ENCODE results near the gene MKNK1.

The MKNK1 gene

DNA sequence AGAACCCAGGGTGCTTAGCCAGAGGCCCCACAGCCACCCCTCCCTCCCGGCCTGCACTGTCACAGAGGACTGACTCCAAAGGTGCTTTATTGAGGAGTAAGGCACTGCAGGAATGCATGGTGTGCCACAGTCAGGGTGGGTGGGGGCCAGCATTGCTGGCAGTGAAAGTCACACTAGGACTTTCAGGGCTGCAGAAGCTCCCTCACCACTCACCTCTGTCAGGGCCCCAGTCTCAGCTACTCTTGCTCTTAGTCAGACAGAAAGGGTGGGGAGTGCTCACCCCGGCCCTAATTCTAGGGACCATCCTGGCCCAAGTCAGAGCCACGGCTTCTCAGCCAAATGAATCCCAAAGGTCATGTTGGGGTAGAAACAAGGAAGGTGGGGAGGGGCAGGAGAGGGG is 72.0 kb downstream of the MKNK1 start:
- H3K9ac ChIP-seq (ENCODE audit: insufficient read length), result no peak overlapping the region

DNA sequence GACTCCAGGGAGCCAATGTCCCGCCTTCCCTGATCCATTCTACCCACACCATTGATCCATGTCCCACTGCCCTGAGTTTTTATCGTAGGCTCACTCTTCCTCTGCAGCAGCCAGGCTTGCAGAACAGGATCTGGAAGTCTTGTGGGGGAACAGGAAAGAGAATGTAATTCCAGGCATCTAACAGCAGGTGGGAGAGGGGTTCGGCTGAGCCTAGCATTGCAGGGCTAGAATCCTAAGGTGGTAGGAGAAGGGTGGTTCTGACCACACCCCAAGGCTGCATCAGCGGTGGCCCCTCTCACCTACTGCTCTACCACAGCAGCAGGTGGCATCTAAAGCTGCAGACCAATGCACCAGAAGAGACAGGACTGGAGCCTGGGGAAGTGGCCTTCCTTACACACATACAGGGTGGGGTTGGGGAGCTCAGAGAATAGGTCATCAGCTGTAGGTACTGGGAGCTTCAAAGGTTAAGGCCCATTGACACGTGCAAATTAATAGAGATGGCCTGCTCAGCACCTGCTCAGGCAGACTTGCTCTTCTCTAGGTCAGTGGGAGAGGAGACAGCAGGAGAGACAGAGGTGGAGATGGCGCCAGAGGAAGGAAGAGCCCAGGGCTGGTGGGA is 73.2 kb downstream of the MKNK1 start:
- Histone ChIP-seq H3K9ac (ENCODE audit: insufficient read length) (no peak overlapping the region), H3K4me3 (no peak overlapping the region), H3K9me3 (ENCODE audit: low read depth, low read length) (no peaks in the 10 kb centered on the region), H3K27ac (no peak overlapping the region), H3K36me3 (ENCODE audit: insufficient read depth, low read length) (no peaks in the 10 kb centered on the region)
- TF ChIP-seq FOXP2 (optimal IDR thresholded peaks at IDR 0.05; ENCODE audit: control extremely low read depth, extremely low read length, insufficient read depth) (no peak), EZH2 (IDR thresholded peaks at IDR 0.05) (no peak), POLR2AphosphoS5 (IDR thresholded peaks at IDR 0.05; ENCODE audit: borderline replicate concordance, low read depth, low read length) (no peak)
- DNase-seq (ENCODE audit: low read depth, low spot score), result no peak

More for the DNA sequence above, 72.0 kb downstream of the MKNK1 start:
- DNase-seq (ENCODE audit: low read depth, low spot score), result no peak
- no peaks in the 10 kb centered on the region for H3K36me3 ChIP-seq (ENCODE audit: insufficient read depth, low read length)
- H3K27ac ChIP-seq, result no peak overlapping the region
- no peaks in the 10 kb centered on the region for H3K9me3 ChIP-seq (ENCODE audit: low read depth, low read length)
- no peak overlapping the region for H3K4me3 ChIP-seq
- TF ChIP-seq POLR2AphosphoS5 (IDR thresholded peaks at IDR 0.05; ENCODE audit: borderline replicate concordance, low read depth, low read length) (no peak), FOXP2 (optimal IDR thresholded peaks at IDR 0.05; ENCODE audit: control extremely low read depth, extremely low read length, insufficient read depth) (no peak), EZH2 (IDR thresholded peaks at IDR 0.05) (no peak)

DNA sequence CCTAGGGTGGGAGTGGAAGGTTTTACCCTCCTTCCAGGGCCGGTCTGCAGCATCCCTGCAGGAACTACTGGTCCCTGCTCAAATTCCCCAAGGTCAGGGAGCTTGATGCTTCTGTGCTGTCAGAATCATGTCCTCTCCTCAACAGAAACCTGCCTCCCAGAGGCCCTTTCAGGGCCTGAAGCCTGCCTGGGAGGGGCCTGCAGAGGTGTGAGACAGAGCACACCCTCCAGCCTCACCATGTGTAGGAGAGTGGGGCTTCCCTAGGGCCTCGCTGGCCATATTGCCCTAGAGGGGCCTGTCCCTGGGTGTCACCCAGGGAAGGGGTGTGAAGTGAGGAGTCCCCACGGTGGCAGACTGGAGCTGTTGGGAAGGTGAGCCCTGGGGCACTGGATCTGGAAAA is 73.8 kb downstream of the MKNK1 start:
- no peak overlapping the region for H3K9ac ChIP-seq (ENCODE audit: insufficient read length)
- no peaks in the 10 kb centered on the region for H3K9me3 ChIP-seq (ENCODE audit: low read depth, low read length)
- no peak overlapping the region for H3K4me3 ChIP-seq
- H3K36me3 ChIP-seq (ENCODE audit: insufficient read depth, low read length), result no peaks in the 10 kb centered on the region
- H3K27ac ChIP-seq, result no peak overlapping the region
- no peak for DNase-seq (ENCODE audit: low read depth, low spot score)
- TF ChIP-seq FOXP2 (optimal IDR thresholded peaks at IDR 0.05; ENCODE audit: control extremely low read depth, extremely low read length, insufficient read depth) (no peak), EZH2 (IDR thresholded peaks at IDR 0.05) (no peak), POLR2AphosphoS5 (IDR thresholded peaks at IDR 0.05; ENCODE audit: borderline replicate concordance, low read depth, low read length) (no peak)

DNA sequence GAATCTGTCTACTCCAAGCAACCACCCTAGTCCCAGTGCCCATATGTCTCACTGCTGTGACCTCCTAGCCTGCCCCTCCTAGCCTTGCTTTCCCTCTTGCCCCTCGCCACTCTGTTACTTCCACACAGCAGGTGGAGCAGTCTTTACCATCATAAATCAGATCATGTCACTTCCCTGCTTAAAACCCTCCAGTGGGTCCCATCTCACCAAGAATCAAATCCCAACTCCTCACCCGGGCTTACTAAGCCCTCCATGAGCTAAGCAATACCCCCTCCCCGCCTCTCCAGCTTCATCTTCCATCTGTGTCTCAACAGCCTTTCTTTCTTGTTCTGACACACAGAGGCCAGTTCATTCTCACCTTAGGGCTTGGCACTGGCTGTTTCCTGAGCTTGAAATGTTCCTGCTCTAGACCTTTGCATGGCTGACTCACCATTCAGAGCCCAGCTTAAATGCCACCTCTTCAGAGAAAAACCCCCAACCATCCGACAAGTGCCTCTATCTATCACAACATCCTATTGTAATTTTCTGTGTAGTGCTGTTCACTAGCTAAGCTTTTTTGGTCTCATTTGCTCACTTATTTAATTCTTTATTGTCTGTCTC is 74.9 kb downstream of the MKNK1 start:
- no peaks in the 10 kb centered on the region for H3K9me3 ChIP-seq (ENCODE audit: low read depth, low read length)
- H3K4me3 ChIP-seq, result no peak overlapping the region
- H3K9ac ChIP-seq (ENCODE audit: insufficient read length), result no peak overlapping the region
- DNase-seq (ENCODE audit: low read depth, low spot score), result no peak
- no peak overlapping the region for H3K27ac ChIP-seq
- no peaks in the 10 kb centered on the region for H3K36me3 ChIP-seq (ENCODE audit: insufficient read depth, low read length)
- TF ChIP-seq EZH2 (IDR thresholded peaks at IDR 0.05) (no peak), POLR2AphosphoS5 (IDR thresholded peaks at IDR 0.05; ENCODE audit: borderline replicate concordance, low read depth, low read length) (no peak), FOXP2 (optimal IDR thresholded peaks at IDR 0.05; ENCODE audit: control extremely low read depth, extremely low read length, insufficient read depth) (no peak)

DNA sequence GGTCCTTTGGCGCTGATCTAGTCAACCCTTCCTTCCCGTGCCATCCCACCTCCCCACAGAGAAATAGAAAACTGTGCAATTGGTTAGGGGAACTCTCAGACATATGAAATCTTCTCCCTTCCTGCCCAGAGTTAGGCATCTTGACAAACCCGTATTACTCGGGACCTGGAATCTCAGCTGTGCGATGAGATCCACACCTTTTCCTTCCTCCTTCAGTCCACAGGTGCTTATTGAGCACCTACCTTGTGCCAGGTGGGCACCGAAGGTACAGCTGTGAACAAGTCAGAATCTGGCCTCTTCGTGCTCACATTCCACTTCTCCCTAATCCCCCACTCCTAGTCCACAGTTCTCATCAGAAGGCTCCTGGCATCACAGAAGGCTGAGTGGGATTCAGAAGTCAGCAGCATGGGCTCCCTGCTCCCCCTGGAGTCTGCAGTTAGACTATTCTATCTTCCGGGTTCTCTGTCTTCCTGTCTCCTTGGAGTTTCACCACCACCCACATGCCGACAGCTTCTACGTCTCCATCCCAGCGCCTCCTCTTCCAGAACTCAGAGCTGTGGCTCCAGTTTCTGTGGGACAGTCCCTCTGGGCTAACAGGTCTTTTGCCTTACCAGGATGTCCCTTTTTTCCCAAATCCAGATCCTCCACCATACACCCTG is 75.6 kb downstream of the MKNK1 start:
- no peaks in the 10 kb centered on the region for H3K36me3 ChIP-seq (ENCODE audit: insufficient read depth, low read length)
- no peak for TF ChIP-seq POLR2AphosphoS5 (IDR thresholded peaks at IDR 0.05; ENCODE audit: borderline replicate concordance, low read depth, low read length)
- no peak for TF ChIP-seq EZH2 (IDR thresholded peaks at IDR 0.05)
- no peak for TF ChIP-seq FOXP2 (optimal IDR thresholded peaks at IDR 0.05; ENCODE audit: control extremely low read depth, extremely low read length, insufficient read depth)
- no peak overlapping the region for H3K4me3 ChIP-seq
- H3K9ac ChIP-seq (ENCODE audit: insufficient read length), result no peak overlapping the region
- no peak for DNase-seq (ENCODE audit: low read depth, low spot score)
- H3K27ac ChIP-seq, result no peak overlapping the region
- H3K9me3 ChIP-seq (ENCODE audit: low read depth, low read length), result no peaks in the 10 kb centered on the region

DNA sequence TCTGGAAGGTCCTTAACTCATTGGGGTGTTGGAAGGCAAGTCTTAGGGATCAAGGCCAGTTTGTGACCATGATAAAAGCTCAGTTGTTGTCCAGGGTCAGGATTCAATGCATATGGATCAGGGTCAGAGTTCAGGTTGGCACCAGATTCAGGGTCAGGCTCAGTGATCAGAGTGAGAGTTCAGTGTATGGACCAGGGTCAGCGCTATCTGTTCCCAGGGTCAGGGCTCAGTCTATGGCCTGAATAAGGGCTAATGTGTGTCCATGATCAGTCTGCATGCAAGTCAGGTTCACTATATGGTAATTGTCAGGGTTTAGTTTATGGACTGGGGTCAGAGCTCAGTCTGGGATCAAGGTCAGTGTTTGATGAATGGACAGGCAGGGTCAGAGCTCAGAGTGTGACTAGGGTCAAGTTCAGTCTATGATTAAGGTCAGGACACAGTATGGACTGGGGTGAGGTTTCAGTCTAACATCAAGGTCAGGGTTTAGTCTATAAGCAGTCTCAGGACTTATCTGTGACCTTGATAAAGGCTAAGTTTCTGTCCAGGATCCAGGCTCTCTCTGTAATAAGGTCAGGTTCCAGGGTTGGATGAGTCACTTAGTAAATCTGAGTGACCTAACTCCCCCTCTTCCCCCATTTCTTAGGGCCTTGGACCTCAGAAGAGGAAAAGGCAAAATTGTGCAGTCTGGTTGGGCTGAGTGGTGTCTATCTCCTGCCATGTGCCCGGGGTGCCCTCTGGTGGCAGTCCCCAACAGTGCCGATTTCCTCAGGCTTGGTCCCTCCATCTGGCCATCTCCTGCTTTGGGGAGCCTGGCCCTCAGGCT is 76.4 kb downstream of the MKNK1 start:
- no peak overlapping the region for H3K4me3 ChIP-seq
- no peak overlapping the region for H3K9ac ChIP-seq (ENCODE audit: insufficient read length)
- no peak for TF ChIP-seq EZH2 (IDR thresholded peaks at IDR 0.05)
- DNase-seq (ENCODE audit: low read depth, low spot score), result no peak
- no peaks in the 10 kb centered on the region for H3K9me3 ChIP-seq (ENCODE audit: low read depth, low read length)
- no peak overlapping the region for H3K27ac ChIP-seq
- H3K36me3 ChIP-seq (ENCODE audit: insufficient read depth, low read length), result no peaks in the 10 kb centered on the region

DNA sequence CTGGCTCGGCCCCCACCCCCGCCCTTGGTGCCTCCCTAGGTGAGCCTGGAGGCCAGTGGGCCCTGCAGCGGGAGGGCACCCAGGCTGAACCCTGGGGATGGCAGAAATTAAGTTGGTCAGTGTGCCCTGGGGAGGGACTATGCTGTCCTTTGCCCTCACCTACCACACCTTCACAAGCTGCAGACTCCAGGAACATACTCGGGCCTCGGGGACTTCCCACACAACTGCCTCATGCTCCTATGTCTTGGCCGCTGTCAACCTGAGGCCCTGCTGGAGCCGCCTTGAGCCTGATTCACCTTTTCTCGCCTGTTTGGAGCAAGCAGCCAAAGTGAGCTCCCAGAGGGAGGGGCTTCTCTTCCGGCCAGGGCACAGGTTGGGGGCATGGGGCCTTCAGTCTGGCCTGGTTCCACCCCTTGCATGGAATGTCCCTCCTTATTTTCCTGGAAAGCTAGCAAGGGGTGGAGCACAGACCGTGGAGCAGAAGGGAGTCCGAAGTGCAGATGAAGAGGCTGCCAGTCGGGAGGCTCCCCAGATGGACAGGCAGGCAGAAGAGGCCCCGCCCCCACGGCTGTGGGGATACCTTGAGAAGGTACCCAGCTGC is 77.3 kb downstream of the MKNK1 start:
- Histone ChIP-seq H3K9ac (ENCODE audit: insufficient read length) (no peak overlapping the region), H3K9me3 (ENCODE audit: low read depth, low read length) (no peaks in the 10 kb centered on the region), H3K4me3 (no peak overlapping the region), H3K36me3 (ENCODE audit: insufficient read depth, low read length) (no peaks in the 10 kb centered on the region), H3K27ac (no peak overlapping the region)
- TF ChIP-seq FOXP2 (optimal IDR thresholded peaks at IDR 0.05; ENCODE audit: control extremely low read depth, extremely low read length, insufficient read depth) (no peak), POLR2AphosphoS5 (IDR thresholded peaks at IDR 0.05; ENCODE audit: borderline replicate concordance, low read depth, low read length) (no peak), EZH2 (IDR thresholded peaks at IDR 0.05) (no peak)
- no peak for DNase-seq (ENCODE audit: low read depth, low spot score)
